Measurements from ENCODE around the gene SCYGR7. TPM values are rescaled to one million over a fixed set of nuclear protein-coding genes. Genes with fewer than 3 reads are reported as not detected.

SCYGR7 gene
- total RNA-seq, 2 experiments from 2014 or later, result not detected

GRCh38 chr2:227703961-227704360 lies 24.2 kb upstream of the SCYGR7 start:
- ChIA-PET POLR2A (no interaction called here), CTCF (no interaction called here)
- DNase-seq (no peak), ATAC-seq (ENCODE audit: poor library complexity) (no peak)
- Histone ChIP-seq H3K36me3 (ENCODE audit: insufficient read depth, low read length) (no peaks in the 10 kb centered on the region), H3K4me1 (ENCODE audit: insufficient read depth, low read length) (no peaks in the 10 kb centered on the region), H3K9me3 (ENCODE audit: control insufficient read depth in 1 of 2, insufficient read depth in 1 of 2, low read length in 2 of 2) (peaks cover 0 to 4% of the 10 kb centered on the region in 2 experiments), H3K4me3 (ENCODE audit: low read length) (no peak overlapping the region), H3K27ac (ENCODE audit: low read depth in 1 of 2, low read length in 2 of 2) (no peak overlapping the region), H3K27me3 (ENCODE audit: control insufficient read depth in 1 of 2, insufficient read depth in 2 of 2, low read length in 2 of 2) (peaks cover 0 to 9% of the 10 kb centered on the region in 2 experiments)
- Mint-ChIP-seq H3K27me3 (peaks cover 35% of the 10 kb centered on the region), H3K36me3 (ENCODE audit: low read depth) (no peaks in the 10 kb centered on the region), H3K4me3 (no peak overlapping the region), H3K27ac (no peak overlapping the region), H3K4me1 (ENCODE audit: low read depth) (no peaks in the 10 kb centered on the region), H3K9me3 (no peaks in the 10 kb centered on the region)
- intact Hi-C loops (cut with DNase I, micrococcal nuclease), result no loop called here
- TF ChIP-seq CTCF (IDR thresholded peaks at IDR 0.05), result no peak

GRCh38 chr2:227706859-227707258 lies 21.3 kb upstream of the SCYGR7 start:
- Mint-ChIP-seq H3K27me3 (peaks cover 47% of the 10 kb centered on the region), H3K4me1 (ENCODE audit: low read depth) (no peaks in the 10 kb centered on the region), H3K9me3 (no peaks in the 10 kb centered on the region), H3K36me3 (ENCODE audit: low read depth) (no peaks in the 10 kb centered on the region), H3K4me3 (no peak overlapping the region), H3K27ac (no peak overlapping the region)
- Histone ChIP-seq H3K9me3 (ENCODE audit: control insufficient read depth in 1 of 2, insufficient read depth in 1 of 2, low read length in 2 of 2) (peaks cover 0 to 4% of the 10 kb centered on the region in 2 experiments), H3K36me3 (ENCODE audit: insufficient read depth, low read length) (no peaks in the 10 kb centered on the region), H3K27ac (ENCODE audit: low read depth in 1 of 2, low read length in 2 of 2) (no peak overlapping the region), H3K27me3 (ENCODE audit: control insufficient read depth in 1 of 2, insufficient read depth in 2 of 2, low read length in 2 of 2) (peaks cover 0 to 9% of the 10 kb centered on the region in 2 experiments), H3K4me1 (ENCODE audit: insufficient read depth, low read length) (no peaks in the 10 kb centered on the region), H3K4me3 (ENCODE audit: low read length) (no peak overlapping the region)
- CTCF ChIA-PET, result no interaction called here
- intact Hi-C loops (cut with DNase I, micrococcal nuclease), result no loop called here
- ATAC-seq (ENCODE audit: poor library complexity) (no peak), DNase-seq (no peak)
- POLR2A ChIA-PET, result no interaction called here
- TF ChIP-seq CTCF (IDR thresholded peaks at IDR 0.05), result no peak

GRCh38 chr2:227707390-227707789 lies 20.7 kb upstream of the SCYGR7 start:
- Mint-ChIP-seq H3K4me3 (no peak overlapping the region), H3K4me1 (ENCODE audit: low read depth) (no peaks in the 10 kb centered on the region), H3K9me3 (no peaks in the 10 kb centered on the region), H3K27ac (no peak overlapping the region), H3K27me3 (peaks cover 45% of the 10 kb centered on the region), H3K36me3 (ENCODE audit: low read depth) (no peaks in the 10 kb centered on the region)
- H3K4me3 ChIP-seq (ENCODE audit: low read length), result no peak overlapping the region
- intact Hi-C loops (cut with DNase I, micrococcal nuclease), result no loop called here
- no peaks in the 10 kb centered on the region for H3K4me1 ChIP-seq (ENCODE audit: insufficient read depth, low read length)
- no peak for TF ChIP-seq CTCF (IDR thresholded peaks at IDR 0.05)
- ChIA-PET POLR2A (no interaction called here), CTCF (no interaction called here)
- H3K27ac ChIP-seq (ENCODE audit: low read depth in 1 of 2, low read length in 2 of 2), result no peak overlapping the region
- no peaks in the 10 kb centered on the region for H3K36me3 ChIP-seq (ENCODE audit: insufficient read depth, low read length)
- peaks cover 0 to 1% of the 10 kb centered on the region in 2 experiments for H3K9me3 ChIP-seq (ENCODE audit: control insufficient read depth in 1 of 2, insufficient read depth in 1 of 2, low read length in 2 of 2)
- ATAC-seq (ENCODE audit: poor library complexity) (no peak), DNase-seq (no peak)
- peaks cover 0 to 12% of the 10 kb centered on the region in 2 experiments for H3K27me3 ChIP-seq (ENCODE audit: control insufficient read depth in 1 of 2, insufficient read depth in 2 of 2, low read length in 2 of 2)

Data from CD4-positive, alpha-beta T cell (primary cell).